Measurements from ENCODE around the gene CH25H.

DNA sequence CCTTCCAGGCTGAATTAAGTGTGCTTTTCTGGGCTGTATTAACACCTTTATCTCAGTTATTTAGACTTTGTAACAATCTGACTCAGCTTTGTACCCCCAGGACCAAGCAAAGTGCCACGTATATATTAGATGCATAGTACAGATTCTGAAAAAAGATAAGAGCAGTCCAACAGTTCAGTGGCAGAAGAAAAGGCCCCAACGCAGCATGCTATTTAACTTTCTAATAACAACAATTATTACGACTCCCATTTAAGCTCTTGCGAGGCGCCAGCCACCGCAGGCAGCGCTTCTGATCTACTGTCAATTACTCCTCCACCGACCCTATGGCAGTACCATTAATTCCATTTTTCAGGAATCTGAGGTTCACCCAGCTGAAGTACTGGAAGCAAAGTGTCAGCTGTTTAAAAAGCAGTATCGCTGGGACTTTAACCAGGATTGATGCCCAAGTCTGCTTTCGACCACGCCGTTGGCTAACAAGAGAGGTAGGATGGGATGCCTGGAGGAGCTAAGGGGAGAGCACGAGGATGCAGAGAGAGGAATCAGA, 43.8 kb upstream of the CH25H start:
- TF ChIP-seq, protein P1, sequence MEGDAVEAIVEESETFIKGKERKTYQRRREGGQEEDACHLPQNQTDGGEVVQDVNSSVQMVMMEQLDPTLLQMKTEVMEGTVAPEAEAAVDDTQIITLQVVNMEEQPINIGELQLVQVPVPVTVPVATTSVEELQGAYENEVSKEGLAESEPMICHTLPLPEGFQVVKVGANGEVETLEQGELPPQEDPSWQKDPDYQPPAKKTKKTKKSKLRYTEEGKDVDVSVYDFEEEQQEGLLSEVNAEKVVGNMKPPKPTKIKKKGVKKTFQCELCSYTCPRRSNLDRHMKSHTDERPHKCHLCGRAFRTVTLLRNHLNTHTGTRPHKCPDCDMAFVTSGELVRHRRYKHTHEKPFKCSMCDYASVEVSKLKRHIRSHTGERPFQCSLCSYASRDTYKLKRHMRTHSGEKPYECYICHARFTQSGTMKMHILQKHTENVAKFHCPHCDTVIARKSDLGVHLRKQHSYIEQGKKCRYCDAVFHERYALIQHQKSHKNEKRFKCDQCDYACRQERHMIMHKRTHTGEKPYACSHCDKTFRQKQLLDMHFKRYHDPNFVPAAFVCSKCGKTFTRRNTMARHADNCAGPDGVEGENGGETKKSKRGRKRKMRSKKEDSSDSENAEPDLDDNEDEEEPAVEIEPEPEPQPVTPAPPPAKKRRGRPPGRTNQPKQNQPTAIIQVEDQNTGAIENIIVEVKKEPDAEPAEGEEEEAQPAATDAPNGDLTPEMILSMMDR (IDR thresholded peaks at IDR 0.05), result no peak
- TF ChIP-seq EZH2phosphoT487 (IDR thresholded peaks at IDR 0.05), result no peak

All from neural progenitor cell (in vitro differentiated cells).